Measurements from ENCODE around the gene DPF1. TPM values are rescaled to one million over a fixed set of nuclear protein-coding genes. Genes with fewer than 3 reads are reported as not detected.

Gene DPF1
- total RNA-seq, 2 donors from 2014 or later: 1.8 TPM; not detected in 1

GRCh38 chr19:38206928-38207327 lies 17.1 kb downstream of the DPF1 start:
- DNase-seq (ENCODE audit: low spot score): no peak
- peaks cover 4% of the 10 kb centered on the region for H3K27me3 ChIP-seq (replicated peaks; ENCODE audit: insufficient read depth)
- no peaks in the 10 kb centered on the region for H3K9me3 ChIP-seq
- H3K4me3 ChIP-seq: no peak overlapping the region
- H3K4me1 ChIP-seq (replicated peaks): no peaks in the 10 kb centered on the region
- H3K36me3 ChIP-seq: peaks cover 0 to 4% of the 10 kb centered on the region in 2 donors
- 87% methylated on average over 16 of the region's 16 CpGs for WGBS
- intact Hi-C loops (cut with DNase I): no loop called here
- TF ChIP-seq CTCF (IDR thresholded peaks at IDR 0.05) (no peak), POLR2A (IDR thresholded peaks at IDR 0.05) (no peak), POLR2AphosphoS5 (IDR thresholded peaks at IDR 0.05) (no peak)
- no peak overlapping the region for H3K27ac ChIP-seq

- intact Hi-C loops (cut with DNase I): no loop called here
- WGBS: 81% methylated on average over 34 of the region's 36 CpGs
- H3K27ac ChIP-seq: no peak overlapping the region
- no peaks in the 10 kb centered on the region for H3K9me3 ChIP-seq
- H3K36me3 ChIP-seq: peaks cover 0 to 4% of the 10 kb centered on the region in 2 donors
- no peak for TF ChIP-seq CTCF (IDR thresholded peaks at IDR 0.05)
- TF ChIP-seq POLR2A (IDR thresholded peaks at IDR 0.05): no peak
- TF ChIP-seq POLR2AphosphoS5 (IDR thresholded peaks at IDR 0.05): no peak
- DNase-seq (ENCODE audit: low spot score): no peak
- H3K27me3 ChIP-seq (replicated peaks; ENCODE audit: insufficient read depth): peaks cover 4% of the 10 kb centered on the region
- H3K4me3 ChIP-seq: no peak overlapping the region
- no peaks in the 10 kb centered on the region for H3K4me1 ChIP-seq (replicated peaks)
Measured at GRCh38 chr19:38206006-38206745, 17.8 kb downstream of the DPF1 start.

DNA sequence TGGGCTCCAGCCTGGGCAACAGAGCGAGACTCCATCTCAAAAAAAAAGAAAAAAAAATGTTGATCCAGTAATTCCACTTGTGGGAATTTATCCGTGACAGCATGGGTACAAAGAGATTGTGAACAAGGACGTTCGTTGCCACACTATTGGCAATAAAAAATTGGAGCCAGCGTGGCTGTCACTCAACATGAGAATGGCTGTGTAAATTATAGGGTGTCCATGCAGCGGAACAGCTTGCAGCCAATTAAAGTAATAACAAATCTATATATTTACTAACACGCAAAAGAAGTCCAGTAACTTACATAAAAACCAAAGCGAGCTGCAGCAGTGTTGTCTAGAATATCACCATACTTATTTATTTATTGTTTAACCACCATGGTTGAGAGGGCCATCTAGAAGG lies 19.3 kb downstream of the DPF1 start:
- WGBS: 74% methylated on average over 8 of the region's 8 CpGs

GRCh38 chr19:38204096-38204495 lies 19.9 kb downstream of the DPF1 start:
- intact Hi-C loops (cut with DNase I): no loop called here
- 92% methylated on average over 8 of the region's 8 CpGs for WGBS
- H3K36me3 ChIP-seq: peaks cover 0 to 4% of the 10 kb centered on the region in 2 donors
- no peak overlapping the region for H3K27ac ChIP-seq
- no peaks in the 10 kb centered on the region for H3K9me3 ChIP-seq
- H3K4me3 ChIP-seq: no peak overlapping the region
- no peak for DNase-seq (ENCODE audit: low spot score)
- H3K27me3 ChIP-seq (replicated peaks; ENCODE audit: insufficient read depth): no peaks in the 10 kb centered on the region
- no peak for TF ChIP-seq CTCF (IDR thresholded peaks at IDR 0.05)
- TF ChIP-seq POLR2A (IDR thresholded peaks at IDR 0.05): no peak
- no peak for TF ChIP-seq POLR2AphosphoS5 (IDR thresholded peaks at IDR 0.05)
- no peaks in the 10 kb centered on the region for H3K4me1 ChIP-seq (replicated peaks)

More for the DNA sequence above, 19.3 kb downstream of the DPF1 start:
- DNase-seq (ENCODE audit: low spot score): no peak
- Histone ChIP-seq H3K27ac (no peak overlapping the region), H3K4me1 (replicated peaks) (no peaks in the 10 kb centered on the region), H3K9me3 (no peaks in the 10 kb centered on the region), H3K27me3 (replicated peaks; ENCODE audit: insufficient read depth) (no peaks in the 10 kb centered on the region), H3K4me3 (no peak overlapping the region), H3K36me3 (peaks cover 0 to 4% of the 10 kb centered on the region in 2 donors)
- TF ChIP-seq POLR2A (IDR thresholded peaks at IDR 0.05) (no peak), POLR2AphosphoS5 (IDR thresholded peaks at IDR 0.05) (no peak), CTCF (IDR thresholded peaks at IDR 0.05) (no peak)
- intact Hi-C loops (cut with DNase I): no loop called here

GRCh38 chr19:38203197-38203596 lies 20.8 kb downstream of the DPF1 start:
- H3K4me3 ChIP-seq: no peak overlapping the region
- H3K4me1 ChIP-seq (replicated peaks): no peaks in the 10 kb centered on the region
- DNase-seq (ENCODE audit: low spot score): no peak
- H3K9me3 ChIP-seq: no peaks in the 10 kb centered on the region
- TF ChIP-seq POLR2AphosphoS5 (IDR thresholded peaks at IDR 0.05): no peak
- TF ChIP-seq POLR2A (IDR thresholded peaks at IDR 0.05): no peak
- no peak for TF ChIP-seq CTCF (IDR thresholded peaks at IDR 0.05)
- 92% methylated on average over 11 of the region's 13 CpGs for WGBS
- H3K36me3 ChIP-seq: peaks cover 0 to 4% of the 10 kb centered on the region in 2 donors
- no peaks in the 10 kb centered on the region for H3K27me3 ChIP-seq (replicated peaks; ENCODE audit: insufficient read depth)
- intact Hi-C loops (cut with DNase I): no loop called here
- H3K27ac ChIP-seq: no peak overlapping the region
